ACHN (cell line): ENCODE results near the gene BRDT.

ENCODE experiments used
- DNase-seq: peaks from one replicate; pipeline ENCODE4 v3.0.0-alpha.2; 2015
- in situ Hi-C: cut with HindIII; loops from 2 replicates; pipeline ENCODE4 v1.10.0; 2017; ENCODE audit warnings: low sequenced_read_pairs, low pct_ligation_motif_present, low pct_unique_long_range_greater_than_20kb

BRDT gene

DNA sequence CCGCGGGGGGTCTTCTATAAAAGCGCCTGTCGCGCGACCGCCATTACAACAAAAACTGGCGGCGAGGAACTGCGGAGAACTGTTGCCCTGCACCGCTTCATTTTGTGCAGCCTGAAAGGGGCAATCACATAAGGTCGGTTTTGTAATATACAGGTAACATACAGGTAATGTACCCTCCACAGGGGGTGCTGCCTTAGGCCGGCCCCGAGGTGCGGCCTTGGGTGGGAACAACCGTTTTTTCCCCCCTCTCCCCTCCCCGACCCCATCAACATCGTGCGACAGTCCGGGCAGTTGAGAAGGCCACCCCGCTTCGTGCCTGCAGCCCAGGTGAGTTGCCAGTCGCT is at the start of gene BRDT:
Gene BRDT (plus strand): TSS at position 46 of the 344 bp plus-strand sequence. CDS start 13,354 bp downstream, outside the sequence.
- in situ Hi-C loops, result no loop called here
- no peak for DNase-seq

DNA sequence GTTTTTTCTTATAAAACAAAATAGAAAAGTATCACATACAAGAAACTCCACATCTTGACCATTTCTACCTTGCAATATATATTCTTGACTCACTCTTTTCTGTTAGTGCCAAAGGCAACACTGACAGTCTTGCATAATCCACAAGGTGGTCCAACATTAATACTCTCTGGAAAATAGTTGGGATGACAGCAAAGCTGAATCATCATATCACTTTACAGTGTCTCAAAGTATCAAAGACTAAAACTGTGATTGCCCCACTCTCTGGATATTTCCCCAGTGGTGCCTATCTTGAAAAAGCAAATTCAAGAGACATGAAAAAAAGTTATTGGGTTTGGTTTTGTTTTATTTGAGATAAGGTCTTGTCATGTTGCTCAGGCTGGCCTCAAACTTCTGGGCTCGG is 48.6 kb upstream of the BRDT start:
- DNase-seq, result no peak
- in situ Hi-C loops, result no loop called here

DNA sequence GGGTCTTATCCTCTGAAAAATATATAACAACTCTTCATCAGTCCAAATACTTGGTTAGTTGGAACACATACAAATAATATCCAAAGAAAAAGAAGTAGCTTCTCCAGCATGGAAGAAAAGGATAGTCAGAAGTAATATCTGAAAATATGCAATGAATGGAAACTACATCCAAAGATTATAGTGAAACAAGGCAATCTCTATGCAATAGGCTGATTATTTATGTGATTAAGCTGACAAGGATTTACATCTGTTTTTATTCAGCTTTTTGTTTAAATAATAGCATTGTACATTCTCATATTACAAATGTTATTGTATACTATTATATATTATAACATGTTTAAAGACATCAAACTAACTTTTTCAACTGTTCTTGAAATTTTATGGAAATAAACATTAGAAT is 48.0 kb upstream of the BRDT start:
- no peak for DNase-seq
- in situ Hi-C loops, result no loop called here

DNA sequence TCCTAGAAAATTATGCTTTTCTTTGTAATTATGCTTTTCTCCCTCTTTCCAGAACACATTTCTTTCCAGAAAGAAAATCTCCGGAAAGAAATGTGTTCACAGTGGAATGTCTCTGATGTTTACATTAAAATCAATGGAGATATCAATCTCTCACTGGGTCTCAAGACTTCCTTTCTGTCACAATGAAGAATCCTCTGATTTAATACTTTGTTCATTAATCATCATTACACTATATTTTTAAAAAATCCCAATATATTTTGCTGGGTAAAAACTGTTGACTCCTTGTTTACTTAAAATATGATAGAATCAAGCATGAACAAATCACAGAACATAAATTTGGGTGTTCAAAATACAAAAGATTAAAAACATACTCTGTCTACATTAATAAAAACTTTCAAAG is 36.9 kb upstream of the BRDT start:
- in situ Hi-C loops, result no loop called here
- DNase-seq, result no peak

DNA sequence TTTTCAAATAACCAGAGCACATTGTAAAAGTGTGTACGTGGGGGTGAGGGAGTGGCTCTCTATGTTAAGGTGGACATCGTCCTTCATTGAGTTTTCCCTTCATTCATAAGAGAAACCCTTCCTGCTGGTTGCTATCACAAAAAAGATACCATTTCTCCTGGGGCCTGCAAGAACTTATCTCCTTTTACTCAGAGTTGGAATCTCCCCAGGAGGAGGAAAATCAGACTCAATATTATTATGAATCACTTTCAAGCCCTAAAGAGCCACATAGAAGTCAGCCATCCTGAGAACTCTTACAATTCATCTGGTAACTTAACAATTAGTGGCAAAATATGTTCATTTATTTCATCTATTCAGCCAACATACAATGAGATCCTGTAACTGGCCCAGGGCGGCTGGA is 36.2 kb upstream of the BRDT start:
- in situ Hi-C loops, result no loop called here
- DNase-seq, result no peak

DNA sequence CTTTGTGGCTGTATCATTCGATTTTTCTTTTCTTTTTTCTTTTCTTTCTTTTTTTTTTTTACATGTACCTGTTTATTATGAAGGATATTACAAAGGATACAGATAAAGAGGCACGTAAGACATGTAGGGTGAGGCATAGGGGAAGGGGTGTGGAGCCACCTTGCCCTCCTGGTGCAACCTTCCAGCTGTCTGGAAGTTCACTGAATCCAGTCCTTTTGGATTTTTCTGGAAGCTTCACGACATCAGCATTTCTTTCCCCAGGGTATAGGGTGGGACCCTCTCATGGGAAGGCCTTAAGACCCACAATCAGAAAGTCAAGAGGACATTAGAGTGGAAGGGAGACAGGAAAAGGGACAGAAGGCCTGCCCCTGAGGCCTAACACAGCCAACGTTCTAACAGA is 33.2 kb upstream of the BRDT start:
- DNase-seq, result no peak
- in situ Hi-C loops, result no loop called here

DNA sequence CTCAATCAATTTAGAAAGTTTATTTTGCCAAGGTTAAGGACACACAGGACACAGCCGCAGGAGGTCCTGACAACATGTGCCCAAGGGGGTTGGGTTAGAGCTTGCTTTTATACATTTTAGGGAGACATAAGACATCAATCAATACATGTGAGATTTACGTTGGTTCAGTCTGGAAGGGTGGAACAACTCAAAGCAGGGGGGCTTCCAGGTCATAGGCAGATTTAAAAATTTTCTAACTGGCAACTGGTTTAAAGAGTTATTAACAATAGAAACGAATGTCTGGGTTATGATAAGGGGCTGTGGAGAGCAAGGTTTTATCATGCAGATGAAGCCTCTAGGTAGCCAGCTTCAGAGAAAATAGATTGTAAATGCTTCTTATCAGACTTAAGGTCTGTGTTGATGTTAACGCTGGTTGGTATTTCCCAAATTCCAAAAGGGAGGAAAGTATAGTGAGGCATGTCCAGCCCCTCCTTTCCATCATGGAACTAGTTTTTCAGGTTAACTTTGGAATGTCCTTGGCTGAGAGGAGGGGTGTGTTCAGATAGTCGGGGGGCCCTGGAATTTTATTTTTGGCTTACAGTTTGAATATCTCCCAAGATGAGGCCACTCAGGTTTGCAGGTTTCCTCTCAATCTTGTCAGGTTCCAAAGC is 32.3 kb upstream of the BRDT start:
- DNase-seq, result no peak
- in situ Hi-C loops, result no loop called here

DNA sequence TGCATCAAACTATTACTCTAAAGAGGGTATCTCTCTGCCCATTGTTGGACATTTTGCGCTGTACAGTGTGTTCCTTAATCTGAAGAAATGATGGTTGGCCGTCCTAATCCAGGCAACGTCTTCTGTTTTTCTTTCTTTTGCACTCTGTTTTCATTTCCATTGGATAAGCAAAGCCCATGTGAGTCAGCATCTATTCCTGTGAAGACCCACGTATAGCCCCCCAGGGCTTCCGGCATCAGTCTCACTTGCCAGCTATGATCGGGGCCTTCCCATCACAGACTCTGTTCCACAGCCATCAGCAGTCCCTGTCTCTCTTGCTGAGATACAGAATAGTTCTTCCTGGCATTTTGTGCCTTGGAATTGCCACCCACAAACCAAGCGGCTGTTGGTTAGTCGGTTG is 29.2 kb upstream of the BRDT start:
- DNase-seq, result no peak
- in situ Hi-C loops, result no loop called here

DNA sequence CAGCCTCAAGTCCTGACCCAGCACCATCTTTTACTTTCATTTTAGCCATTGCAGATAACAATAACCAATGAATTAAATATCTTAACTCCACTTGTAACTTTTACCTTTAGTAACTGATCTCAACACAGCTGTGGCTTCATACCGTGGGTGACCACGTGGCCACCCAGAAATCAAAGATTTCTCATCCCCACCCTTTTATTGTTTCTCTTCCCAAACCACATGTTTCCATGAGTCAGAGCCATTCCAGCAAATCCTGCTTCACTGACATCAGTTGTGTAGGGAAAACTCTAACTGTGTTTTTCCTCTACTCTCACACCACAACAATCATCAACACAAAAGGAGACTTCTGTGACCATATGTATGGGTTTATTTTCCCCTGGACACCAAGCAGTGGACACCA is 25.1 kb upstream of the BRDT start:
- in situ Hi-C loops, result no loop called here
- no peak for DNase-seq

DNA sequence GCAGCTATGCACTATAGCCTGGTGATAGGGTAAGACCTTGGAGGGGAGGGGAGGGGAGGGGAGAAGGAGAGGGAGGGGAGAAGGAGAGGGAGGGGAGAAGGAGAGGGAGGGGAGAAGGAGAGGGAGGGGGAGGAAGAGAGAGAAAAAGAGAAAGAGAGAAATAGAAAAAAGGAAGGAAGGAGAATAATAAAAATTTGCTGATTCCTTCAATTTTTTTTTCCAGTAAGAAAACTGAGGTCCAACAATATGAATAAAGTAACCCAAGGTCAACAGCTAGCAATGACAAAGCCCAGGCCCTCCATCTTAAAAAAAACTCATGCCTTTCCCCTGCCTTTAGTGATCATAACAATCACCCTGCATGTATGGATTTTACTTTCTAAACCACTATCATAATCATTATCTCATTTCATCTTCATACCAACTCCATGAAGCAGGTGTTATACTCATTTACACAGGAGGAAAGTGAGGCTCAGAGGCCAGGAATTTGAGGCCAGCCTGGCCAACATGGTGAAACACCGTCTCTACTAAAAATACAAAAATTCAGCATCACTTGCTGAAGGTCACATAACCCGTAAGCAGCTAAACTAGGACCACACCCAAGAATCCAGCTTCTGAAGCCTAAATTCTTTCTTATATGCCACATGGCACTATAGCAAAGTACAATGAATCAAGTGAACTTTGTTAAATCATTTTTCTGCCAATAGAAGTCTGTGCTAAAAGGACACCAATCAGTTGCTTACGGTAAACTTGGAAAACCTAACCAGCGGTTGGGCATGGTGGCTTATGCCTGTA is 23.4 kb upstream of the BRDT start:
- DNase-seq, result no peak
- in situ Hi-C loops, result no loop called here

DNA sequence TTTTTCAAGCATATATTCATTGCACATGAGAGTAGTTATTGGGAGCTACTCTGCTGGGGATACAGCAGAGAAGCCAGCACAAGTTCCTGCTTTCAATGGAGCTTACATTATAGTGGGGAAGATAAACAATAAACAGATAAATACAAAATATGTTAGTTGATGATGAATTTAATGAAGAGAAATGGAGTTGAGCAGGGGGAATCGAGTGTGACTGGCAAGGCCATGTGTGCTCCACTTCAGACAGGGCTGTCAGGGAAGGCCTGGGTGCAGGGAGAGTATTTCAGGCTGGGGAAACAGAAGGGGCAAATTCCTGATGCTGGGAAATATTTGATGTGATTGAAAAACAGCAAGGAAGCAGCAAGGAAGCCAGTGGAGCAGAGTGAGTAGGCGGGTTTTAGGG is 21.2 kb upstream of the BRDT start:
- in situ Hi-C loops, result no loop called here
- DNase-seq, result no peak

DNA sequence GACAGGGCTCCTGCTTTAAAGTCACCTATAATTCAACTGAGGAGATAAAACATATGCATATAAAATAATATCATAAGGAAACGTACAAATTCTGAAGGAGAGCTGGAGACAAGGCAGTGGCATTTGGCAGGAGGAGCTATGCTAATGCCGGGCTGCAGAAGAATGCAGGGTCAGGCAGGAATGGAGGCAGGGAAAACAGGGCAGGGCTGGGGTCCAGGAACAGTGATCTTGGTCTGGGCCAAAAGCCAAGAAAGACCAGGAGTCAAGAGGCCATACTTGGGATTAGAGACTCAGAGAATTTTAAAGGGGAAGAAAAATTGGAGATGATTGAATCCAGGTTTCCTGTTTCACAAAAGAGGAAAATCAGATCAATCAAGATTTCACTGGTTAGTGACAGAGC is 20.0 kb upstream of the BRDT start:
- no peak for DNase-seq
- in situ Hi-C loops, result no loop called here

DNA sequence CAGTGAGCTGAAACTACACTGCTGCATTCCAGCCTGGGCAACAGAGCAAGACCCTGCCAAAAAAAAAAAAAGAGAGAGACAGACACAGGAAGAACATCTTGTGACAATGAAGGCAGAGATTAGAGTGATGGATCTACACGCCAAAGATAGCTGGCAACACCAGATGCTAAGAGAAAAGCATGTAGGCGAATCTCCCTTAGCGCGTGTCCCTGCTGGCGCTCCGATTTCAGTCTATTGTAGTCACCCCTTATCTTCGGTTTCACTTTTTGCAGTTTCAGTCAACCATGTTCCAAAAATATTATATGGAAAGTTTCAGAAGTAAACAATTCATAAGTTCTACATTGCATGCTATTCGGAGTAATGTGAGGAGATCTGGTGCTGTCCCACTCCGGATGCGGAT is 11.6 kb upstream of the BRDT start:
- in situ Hi-C loops, result no loop called here
- DNase-seq, result no peak

DNA sequence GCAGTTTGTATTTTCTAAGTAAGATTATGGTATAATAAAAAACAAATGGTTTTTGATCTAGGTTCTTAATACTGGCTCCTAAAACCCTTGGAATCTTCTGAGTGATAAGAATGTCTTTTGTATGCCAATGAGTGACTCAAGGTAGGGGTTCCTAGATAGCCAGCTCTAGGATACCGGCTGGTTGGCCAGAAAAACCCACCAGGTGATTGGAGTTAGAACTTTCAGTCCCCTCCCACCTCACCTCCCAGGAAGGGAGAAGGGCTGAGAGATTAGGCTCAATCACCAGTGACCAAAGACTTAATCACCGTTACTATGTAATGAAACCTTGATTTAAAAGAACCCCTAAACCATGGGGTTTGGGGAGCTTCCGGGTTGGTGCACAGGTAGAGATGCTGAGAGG is 8.7 kb upstream of the BRDT start:
- no peak for DNase-seq
- in situ Hi-C loops, result no loop called here

DNA sequence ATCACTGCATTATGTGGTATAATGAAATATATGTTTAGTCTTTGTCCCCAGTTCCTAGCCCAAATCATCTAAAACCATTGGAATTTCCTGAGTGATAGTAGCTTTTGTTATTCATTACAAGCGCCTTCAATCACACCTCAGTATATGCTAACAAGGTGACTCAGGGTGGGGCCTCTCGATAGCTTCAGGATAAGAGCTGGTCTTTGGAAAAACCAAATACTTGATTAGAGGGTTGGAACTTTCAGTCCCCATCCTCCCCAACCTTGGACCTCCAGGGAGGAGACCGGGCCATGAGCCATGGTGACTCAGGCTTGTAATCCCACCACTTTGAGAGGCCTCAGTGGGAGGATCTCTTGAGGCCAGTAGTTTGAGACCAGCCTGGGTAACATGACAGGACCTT is 5.1 kb upstream of the BRDT start:
- DNase-seq, result no peak
- in situ Hi-C loops, result no loop called here

DNA sequence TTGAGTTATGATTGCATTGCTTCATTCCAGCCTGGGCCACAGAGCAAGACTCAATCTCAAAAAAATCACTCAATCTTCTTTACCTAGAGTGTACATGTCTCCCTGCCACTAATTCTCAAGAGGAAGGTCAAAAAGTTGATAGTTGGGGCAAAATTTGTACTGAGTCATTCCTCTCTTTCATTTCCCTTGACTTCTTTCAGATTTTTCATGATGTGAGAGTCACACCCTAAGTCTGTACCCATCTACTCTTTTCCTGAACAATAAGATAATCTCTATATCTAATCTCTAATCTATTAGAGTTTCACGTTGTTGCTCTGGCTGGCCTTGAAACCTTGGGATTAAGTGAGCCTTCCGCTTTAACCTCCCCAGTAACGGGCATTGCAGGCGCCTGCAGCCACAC is 1.1 kb upstream of the BRDT start:
- DNase-seq, result no peak
- in situ Hi-C loops, result no loop called here

DNA sequence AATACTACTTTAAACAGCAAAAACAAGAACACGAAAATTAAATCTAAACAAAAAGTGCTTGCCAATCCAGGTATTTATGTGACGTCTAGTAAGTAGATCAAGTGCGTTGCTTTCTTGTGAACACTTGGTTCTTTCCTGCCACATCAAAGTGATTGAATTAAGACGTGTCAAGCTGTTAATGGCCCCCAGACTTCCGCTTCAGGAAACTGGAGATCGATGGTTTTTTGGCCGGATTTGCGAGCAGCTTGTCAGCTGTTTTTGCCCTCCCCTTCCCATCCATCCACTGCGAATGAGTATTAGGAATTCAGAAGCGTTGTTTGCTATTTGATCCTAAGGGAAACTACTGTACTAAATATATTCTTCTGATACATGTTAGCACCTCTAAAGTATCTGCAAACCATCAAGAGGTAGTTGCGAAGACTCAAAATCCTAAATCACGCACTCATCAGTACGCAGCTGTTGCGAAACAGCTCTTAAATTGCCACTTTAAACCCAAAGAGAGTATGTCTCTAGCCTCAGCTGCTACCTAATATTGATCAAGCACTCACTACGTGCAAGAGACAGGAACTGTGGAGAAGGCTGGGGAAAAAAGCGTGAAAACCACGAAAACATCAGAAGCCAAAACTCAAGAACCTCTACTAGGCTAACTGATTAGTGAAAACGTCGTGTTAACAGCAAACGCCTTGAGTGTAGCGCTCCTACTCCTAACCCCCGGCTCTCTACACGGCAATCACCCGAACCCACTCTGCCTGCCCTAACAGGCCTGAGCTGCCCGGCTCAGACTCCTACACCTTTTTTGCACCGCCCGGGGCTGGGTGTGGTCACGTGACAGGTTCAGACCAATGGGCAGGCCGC is 473 bp upstream of the BRDT start:
- no peak for DNase-seq
- in situ Hi-C loops, result no loop called here

DNA sequence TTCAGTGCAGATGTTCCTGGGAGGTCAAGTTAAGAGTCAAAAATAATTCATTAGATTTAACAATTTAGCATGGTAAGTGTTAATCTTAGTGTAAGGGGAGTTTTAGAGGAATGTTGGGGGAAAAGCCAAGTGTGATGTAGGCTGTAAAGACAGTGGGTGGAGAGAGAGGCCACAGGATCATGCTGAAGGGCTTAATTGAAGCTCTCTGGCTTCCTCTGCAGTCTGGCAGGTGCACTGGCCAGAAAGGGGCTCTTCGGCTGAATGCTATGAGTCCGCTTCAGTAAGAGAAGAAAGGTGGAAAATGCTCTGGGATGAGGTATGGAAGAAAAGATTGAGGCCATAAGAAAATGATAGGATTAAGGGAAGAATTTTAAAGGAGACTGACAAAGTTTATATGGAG is 3.0 kb downstream of the BRDT start:
- in situ Hi-C loops, result no loop called here
- DNase-seq, result no peak

DNA sequence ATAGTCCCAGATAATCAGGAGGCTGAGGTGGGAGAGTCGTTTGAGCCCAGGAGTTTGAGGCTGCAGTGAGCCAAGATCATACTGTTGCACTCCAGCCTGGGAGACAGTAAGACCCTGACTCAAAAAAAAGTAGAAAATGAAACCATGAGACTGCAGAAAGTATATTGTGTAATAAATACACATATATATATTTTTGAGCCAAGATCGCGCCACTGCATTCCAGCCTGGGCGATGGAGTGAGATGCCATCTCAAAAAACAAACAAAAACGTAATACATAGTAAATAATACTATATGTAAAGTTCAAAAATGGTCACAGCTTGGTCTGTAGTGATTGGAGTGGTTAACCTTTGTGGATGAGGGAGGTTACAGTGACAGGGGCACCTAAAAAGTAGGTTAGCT is 9.7 kb downstream of the BRDT start:
- DNase-seq, result no peak
- in situ Hi-C loops, result no loop called here

DNA sequence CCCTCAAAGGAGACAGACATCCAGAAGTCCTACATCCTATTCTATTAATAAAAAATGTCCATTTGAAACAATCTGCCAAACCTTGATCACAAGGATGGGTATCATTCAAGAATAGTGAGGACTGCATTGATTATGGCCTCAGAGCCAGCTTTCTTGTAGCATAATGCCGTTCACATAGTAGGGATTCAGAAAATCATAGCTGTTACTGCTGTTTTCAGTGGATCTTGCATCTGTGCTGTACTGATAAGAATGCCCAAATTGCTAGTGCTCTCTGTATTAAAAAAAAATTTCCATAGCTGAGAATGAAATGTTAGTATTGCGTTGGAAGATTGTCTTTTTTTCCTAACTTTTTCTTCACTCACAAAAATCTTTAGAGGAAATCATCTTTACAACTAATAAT is 19.1 kb downstream of the BRDT start:
- no peak for DNase-seq
- in situ Hi-C loops, result no loop called here
